ENCODE data around the gene PTGER3.

The PTGER3 gene

DNA sequence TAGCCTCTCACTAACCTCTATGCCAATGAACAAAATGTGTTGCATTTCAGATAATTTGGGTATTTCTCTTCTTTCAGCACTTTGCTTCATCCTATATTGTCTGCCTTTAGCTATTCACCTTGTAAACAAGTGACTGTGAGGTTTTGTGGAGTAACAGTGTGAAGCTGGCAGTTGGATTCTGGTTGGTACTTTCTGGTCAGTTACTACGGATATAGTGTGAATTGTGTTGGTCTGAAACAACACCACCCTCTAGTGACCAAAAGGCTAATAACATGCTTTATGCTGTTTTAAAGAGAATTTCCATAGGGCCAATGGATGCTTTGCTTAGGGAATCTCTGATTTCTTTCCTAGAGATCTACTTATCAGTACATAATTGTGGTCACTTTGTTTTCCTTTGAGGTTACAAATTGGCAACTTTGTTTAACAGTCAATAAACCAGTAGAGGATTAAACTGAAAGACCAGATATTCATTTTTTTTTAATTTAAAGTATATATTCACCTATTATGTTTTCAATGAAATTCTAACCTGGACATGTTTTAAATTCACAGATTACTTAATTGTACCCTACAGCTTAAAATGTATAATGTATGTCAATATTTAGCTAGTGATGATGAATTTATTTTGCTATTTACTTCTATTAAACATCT is 2.5 kb upstream of the PTGER3 start:
- DNase-seq = no peak

DNA sequence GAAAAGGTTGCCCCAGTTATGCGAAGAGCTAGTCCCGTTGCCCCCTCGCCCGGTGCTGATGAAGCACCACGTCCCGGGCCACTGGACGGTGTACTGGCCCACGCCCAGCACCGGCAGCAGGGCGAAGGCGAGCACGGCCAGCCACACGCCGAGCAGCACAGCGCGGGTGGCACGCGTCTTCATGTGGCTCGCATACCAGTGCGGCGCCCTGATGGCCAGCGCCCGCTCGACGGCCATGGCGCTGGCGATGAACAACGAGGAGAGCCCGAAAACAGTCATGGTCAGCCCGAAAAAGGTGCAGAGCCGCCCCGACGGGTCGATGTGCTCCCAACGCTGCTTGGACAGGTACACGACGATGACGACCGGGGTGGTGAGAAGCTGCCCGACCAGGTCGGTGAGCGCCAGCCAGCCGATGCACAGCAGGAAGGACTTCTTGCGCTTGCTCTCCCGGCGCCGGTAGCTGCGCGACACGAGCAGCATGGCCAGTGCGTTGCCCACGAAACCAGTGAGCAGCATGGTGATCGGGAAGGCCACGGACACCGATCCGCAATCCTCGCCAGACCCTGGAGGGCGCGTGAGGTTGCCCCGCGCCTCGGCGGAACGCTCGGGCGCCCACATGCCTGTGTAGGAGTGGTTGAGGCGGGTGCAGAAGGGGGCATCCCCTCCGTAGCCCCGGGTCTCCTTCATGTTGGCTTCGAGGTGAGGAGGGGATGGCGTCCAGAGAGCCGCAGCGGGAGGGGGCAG is 553 bp downstream of the PTGER3 start:
- DNase-seq = peak; percentile 41 to 46

DNA sequence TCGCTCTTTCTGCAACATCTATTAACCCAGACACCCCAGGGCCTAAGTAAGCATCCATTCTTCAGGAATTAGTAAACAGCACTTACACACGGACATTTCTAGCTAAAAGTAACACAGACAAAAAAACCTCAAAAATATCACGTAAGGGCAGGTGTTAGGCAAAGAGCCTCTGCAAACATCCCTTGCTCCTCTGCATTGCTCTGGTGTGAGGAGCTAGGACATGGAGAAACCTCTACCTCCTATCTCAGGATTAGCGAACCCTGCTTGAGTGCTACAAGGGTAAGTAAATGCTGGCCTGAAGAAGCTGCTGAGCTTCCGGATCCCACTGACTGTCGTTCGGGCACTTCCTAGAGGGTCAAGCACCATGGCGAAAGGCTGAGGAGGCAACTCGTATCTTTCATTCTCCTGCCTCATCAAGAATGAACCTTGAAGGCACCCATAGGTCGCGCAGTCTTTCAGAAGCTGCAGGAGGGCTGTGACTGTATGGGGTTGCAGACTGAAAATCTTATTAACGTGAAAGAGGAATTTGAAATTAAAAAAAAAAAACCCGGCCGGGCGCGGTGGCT is 2.1 kb downstream of the PTGER3 start:
- DNase-seq = no peak

DNA sequence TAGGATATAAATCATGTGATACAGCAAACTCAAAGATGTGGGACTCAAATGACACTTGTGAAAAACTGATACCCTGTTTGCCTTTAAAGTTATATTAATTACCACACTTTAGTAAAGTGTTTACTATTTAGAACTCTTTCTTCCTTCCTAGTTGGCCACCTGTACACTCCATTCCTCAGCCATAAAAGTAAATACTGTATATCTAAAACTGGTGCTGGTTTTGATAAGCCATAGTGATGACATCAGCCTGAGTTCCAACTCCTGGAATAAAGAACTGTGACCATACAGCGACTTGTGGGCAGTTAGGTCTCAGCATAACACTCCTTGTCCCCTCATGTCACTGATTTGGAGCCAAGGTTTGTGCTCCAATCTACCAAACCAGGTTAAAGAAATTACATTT is 2.8 kb downstream of the PTGER3 start:
- no peak for DNase-seq

DNA sequence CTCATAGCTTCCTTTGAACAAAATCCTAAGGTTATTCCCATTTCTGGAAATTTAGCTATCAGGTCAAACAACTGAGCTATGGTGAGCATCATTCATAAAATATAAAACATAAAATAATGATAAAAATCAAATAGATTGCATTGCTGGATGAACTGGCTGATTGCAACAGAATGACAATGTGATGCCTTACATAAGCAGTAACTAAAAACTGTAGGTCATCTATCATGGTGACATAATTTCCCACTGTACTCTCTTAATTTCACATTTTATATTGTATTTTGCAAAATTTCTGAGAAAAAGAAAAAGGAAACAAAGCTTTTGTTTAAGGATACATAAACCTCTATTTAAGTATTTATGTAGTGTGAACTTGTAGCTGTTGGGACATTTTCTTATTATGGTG is 4.6 kb downstream of the PTGER3 start:
- DNase-seq = no peak

DNA sequence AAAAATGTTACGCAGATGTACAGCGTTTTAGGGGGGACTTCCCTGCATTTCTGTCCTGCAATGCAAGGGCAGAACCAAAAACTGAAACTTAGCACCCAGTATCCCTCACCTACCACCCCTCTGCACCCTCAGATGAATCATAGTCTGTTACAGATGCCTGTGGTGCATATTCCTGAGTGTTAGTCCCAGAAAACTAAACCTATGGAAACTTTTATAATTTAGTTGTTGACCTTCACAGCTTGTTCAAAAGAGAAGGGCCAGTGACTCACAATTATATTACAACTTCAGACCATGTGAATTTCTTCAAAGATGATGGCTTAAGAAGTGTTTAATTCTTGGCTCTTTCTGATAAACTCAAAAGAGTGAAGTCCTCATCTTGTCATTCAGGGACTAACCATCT is 5.8 kb downstream of the PTGER3 start:
- DNase-seq = no peak

DNA sequence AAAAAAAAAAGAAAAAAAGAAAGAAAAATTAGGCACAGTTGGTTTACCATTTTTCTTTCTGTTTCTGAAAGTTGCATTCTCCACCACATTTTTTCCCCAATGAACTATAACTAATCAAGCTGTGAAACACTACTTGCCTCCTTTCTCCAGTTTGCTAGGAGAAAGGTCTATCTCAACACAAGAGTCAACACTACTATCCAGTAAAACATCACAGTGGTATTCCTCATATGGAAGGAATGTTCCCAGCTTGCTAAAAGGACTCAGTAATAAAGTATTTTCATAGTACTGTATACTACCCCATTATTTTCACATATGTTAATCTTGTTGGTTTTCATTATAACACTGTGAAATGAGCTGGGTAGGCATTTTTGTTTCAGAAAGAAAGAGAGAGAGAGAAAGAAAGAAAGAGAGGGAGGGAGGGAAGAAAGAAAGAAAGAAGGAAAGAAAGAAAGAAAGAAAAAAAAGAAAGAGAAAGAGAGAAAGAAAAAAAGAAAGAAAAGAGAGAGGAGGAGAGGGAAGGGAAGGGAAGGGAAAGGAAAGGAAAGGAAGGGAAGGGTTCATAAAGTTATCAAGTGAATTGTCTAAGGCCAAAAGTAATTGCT is 7.9 kb downstream of the PTGER3 start:
- DNase-seq = no peak

DNA sequence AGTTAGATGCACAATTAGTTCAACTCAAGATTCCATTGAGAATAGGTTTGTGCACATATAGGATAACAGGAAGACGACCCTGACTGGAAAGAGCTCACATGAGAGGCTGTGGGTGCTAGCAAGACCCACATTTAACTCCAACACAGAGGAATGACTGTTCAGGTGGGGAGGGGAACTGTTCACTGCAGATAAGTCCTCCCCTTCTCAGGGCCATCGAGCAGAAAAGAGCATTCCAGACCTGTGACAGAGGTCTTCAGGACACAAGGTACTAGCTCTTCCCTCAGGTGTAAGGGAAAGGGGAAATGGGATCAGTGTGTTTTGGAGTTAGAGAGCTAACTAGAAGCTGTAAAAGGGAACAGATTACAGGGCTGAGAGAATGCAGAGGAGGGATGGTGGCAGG is 8.7 kb downstream of the PTGER3 start:
- DNase-seq = no peak

DNA sequence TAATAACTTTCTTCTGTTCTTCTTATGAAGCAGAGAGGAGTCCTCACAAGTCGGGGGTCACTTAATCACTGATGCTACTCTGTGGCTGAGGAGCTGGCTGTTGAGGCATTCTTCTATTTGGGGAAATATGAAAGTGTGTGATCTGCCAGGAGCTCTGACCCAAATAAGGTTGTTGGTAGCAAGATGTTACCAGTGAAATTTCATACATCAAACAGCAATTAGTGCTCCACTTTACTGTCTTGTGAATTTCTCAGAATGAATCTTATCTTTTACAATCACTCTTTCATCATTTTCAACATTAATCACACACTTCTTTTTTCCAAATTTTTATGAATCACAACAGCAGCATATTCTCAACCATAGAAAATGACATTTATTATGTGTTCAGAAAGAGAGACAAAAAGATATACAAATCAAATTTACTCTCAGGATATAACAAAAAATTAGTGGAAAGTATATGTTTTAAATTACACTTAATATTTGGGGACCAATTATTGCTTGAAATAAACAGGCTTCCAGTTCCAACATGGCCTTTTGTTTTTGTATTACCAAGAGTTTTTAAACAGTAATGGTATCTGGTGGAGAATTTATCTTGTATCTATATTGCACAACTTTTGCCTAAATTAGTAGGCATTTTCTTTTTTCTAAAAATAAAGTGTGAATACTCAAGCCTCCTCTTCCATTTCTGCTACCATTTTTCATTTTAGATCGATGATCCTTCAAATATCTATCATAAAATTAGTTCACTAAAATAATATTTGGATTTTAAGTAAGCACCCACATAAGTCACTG is 9.6 kb downstream of the PTGER3 start:
- no peak for DNase-seq

DNA sequence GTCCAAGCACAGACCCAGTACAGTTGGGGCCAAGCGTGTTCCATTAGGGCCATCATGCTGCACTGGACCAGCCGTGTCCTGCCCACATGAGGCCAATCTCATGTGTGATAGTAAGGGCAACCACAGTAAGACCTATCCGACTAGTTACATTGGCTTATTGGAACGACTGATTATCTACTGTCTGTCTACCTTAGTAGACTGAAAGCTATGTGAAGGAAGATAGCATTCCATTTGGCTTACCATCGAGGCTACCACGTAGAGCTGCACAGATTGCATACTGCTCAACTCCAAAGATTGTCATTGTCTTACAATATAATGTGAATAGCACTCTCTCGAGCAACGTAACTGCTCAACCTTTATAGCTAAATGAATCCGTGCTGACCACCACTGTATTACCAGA is 10.6 kb downstream of the PTGER3 start:
- no peak for DNase-seq

DNA sequence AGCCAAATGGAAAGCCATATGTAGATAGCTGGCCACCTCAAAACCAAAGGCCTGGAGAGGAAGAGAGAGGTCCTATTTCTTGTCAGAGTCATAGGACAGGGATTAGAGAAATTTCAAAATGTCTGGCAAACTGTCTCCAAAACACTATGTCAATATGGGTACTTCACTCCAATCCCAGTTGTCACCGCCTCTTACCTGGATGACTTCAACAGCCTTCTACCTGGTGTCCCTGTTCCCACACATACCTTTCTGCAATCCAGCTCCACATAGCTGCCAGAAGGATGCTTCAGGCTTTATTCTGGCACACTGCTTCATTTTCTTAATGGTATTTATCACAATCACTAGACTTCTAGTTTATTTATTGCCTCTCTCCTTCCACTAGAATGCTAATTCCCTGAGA is 14.5 kb downstream of the PTGER3 start:
- DNase-seq = no peak

DNA sequence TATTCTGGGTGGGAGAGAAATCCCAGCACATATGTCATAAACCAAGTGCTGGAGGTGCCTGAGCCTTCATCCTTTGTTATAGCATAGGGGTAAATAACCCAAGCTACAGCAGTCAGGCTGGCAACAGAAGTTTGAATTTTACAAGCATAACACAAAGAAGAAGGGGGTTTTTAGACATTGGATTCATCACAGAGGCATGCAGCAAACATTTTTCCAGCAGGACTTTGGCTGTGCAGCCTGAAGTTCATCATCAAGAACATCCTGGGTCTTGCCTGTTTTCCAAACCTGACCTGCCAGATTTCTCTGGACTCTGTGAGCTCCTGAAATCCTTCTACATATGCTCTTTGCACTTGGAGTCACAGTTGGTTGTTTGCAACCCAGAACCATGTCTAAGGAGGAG is 16.2 kb downstream of the PTGER3 start:
- no peak for DNase-seq

DNA sequence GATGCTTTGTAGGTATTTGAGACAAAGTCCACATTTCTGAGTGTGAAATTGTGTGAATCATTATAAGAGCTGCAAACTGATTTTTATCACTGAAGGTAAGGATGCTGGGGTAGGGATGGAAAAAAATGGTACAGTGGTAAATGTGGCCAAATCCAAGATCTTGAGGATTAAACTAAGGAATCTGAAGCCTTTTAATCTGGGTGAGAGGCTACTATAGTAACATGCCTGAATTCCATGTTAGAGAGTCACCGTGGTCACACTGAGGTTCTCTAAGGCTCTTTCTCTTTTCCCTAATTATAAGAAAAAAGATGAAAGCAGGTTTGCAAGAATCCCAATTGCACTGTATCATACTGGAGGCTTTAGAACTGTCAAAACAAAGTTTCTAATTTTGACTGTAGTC is 17.6 kb downstream of the PTGER3 start:
- no peak for DNase-seq

DNA sequence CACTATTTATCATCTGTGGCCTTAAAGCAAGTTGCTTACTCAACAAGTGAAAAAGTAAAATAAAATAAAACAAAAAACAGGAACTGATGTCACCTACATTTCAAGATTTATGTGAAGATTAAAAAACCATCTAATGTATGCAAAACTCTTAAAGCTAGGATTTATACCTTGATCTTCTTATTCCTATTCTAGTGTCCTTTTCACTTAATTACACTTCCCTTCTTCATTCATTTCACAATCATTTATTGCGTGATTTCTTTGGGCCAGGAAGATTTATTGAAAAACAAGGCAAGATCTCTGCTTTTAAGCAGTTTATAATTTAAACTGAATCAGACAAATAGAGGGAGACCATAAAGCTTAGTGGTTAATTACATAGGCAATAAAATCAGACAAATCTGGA is 18.6 kb downstream of the PTGER3 start:
- no peak for DNase-seq

DNA sequence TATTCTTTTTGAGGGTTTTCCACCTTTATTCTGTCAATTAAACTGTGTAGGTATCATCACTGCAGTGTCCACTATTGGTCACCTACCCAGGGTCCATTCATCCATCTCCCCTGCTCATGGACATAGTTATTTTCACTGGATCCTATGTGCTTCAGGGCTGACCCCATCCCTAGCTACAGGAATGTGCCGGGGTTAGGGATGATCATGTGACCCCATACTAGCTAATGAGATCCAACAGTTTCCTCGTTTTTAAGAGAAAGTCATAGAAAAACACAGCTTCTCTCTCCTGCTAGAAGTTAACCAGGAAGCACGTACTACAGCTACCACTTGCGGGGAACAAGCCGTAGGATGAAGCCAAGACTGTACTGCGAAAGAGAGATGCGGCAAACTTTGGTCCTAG is 19.6 kb downstream of the PTGER3 start:
- DNase-seq = no peak

DNA sequence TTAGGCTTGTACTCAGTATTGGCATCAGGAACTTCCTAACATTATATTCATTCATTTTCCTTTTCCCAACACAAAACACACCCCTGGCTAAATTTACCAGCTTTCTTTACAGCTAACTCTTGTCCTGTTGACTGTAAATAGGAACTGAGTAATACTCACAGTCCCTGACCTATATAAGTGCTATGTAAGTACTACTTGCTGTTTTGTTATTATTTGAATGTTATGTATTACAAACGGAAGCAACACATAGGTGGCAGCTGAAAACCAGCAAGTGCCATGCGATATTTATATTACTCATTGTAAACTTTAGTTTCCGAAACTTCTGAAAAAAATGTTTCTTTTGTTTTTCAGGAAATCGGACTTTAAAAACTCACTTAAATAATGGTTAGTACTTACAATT is 21.5 kb downstream of the PTGER3 start:
- DNase-seq = no peak

DNA sequence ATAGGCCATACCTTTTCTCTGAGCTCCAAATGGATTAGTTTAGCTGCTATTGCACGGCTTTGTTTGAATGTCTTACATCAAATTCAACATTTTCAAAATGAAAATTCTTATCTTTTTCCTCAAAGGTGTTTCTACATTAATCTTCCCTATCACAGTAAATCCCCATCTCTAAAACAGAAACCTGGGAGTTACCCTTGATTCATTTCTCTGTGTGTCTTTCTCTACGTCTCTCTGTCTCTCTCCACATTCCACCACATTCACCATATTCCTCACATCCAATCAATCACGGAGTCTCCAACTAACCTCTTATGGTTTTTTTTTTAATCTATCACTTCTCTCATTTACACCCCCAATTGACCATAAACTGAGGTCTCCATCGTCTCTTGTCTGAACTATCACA is 24.1 kb downstream of the PTGER3 start:
- no peak for DNase-seq

DNA sequence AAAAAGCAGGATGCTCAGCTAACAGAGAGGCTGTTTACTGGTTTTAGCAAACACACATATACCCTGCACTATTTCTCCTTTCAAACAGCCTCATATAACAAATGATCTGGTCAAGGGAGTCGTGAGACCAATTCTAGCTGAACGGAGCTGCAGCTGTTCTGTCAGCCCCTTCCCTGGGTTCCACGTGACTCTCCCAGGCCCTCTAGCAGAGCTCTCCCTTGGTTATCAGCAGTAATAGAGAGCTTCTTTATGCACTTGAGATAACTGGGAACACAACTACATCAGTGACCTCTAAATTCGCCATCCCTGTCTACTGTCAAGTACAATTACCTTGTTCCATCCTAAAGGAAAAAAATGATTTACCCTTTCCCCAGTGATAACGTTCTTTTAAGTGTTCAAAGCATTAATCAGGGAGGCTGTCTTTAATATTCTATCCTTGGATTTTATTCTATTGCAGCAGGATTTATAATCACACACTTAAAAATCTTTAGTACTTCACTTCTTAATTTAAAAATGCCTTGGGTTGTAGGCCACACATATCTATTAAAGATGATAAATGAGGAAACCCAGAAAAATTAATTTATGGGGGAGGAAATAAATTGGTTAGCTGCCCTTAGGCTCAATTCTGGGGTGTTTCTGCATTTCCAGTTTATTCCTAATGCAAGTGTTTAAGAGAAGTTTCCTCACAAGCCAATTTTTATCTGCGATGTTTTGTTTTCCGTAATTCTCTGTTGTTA is 28.2 kb downstream of the PTGER3 start:
- no peak for DNase-seq

DNA sequence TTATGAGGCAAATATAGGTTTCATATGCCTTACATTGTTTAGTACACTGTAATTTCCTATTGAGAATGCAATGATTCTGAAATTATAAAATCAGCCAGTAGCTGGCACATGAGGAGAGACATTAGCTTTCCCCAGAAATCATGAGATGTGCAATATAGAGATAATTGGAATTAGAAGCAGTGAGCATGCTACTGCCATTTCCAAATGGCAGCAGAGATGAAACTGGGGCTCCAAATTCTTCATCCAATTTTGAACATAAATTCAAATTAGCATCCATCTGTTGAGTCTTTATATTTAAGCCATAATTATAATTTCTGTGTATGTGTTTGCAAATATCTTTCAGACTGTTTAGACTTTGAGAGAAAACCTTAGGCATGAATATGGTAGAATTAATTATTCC is 28.8 kb downstream of the PTGER3 start:
- DNase-seq = no peak

DNA sequence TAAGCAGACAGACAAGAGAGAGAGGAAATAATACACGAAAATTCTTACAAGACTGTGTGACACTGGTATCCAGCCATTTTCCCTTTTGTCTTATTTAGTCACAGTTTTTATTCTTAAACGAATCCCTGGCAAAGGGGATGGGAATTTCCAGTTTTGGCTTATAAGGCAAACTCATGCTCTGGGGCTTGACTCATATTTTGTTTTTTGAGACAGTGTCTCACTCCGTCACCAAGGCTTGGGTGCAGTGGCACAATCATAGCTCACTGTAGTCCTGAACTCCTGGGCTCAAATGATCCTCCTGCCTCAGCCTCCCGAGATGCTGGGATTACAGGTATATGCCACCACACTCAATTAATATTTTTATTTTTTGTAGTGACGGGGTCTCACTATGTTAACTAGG is 31.9 kb downstream of the PTGER3 start:
- DNase-seq = no peak

DNA sequence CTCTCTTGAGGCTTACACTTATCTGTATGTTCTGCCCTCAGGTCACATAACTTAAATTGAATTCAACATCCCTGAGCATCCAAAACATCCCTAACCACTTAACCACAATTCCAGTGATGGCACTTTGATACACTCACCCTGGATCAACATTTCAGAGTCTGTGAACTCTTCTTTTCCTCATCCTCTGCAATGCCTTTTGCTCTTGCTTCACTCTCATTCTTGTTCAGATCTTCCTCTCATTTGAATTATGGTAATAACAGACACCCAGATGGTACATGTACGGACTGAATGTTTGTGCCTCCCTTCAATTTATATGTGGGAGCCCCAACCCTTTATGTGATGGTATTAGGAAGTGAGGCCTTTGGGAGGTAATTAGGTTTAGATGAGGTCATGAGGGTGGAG is 33.4 kb downstream of the PTGER3 start:
- DNase-seq = no peak

DNA sequence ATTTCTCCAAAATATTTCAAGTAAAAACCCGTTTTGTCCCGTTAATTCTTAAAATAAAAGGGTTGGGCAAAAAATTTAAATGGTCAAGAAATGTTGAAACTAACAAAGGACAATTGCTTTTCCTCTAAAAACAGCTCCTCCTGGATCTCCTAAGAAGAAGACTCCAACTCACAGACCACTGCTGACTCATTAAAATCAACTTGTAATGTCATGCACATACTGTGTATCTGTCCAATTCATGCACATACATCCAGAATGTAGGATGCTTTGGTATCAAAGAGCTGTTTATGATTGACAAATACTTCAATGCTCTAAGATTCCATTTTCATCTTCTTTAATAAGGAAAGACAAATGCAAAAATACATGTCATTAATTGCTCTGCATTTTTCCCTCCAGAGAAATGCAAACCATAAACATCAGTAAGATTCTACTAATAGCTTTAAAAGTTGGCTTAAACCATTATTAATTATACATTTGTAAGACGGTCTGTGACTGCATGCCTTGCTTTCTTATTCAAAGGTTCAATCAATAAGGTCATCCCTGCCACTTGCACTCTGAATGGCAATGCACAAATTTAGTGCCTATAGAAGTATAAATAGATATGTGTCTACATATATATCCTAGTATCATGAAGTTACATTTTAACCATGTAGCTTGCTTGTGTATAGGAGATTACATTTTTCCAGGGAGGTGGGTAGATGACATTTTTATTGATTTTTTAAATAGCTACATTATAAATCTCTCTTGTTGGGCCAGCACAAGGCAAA is 44.7 kb downstream of the PTGER3 start:
- DNase-seq = no peak

Data from activated T-cell treated with anti-CD3 and anti-CD28 coated beads, Interleukin-2, amount 50 U/mL, for 48 hours (primary cell).